Endothelial cell of umbilical vein (primary cell): ENCODE measurements around the gene GNAO1.
"Not testable (repeated sequence)": the region's sequence is repeated elsewhere in the genome, so short reads cannot be mapped to it uniquely, and the experiment has no call there.

ENCODE experiments used
- EZH2 ChIP-seq: IDR thresholded peaks from 2 replicates; pipeline ENCODE4 v1.6.1; 2012; ENCODE audit warnings: borderline replicate concordance, low read depth, mild to moderate bottlenecking, moderate library complexity, low read length, inconsistent platforms; ENCODE audit not compliant: severe bottlenecking
- FOS ChIP-seq: IDR thresholded peaks from 2 replicates; pipeline ENCODE4 v1.6.1; 2011; ENCODE audit warnings: mild to moderate bottlenecking, low read length, moderate library complexity, borderline replicate concordance; ENCODE audit not compliant: insufficient read depth
- JUN ChIP-seq: IDR thresholded peaks from 2 replicates; pipeline ENCODE4 v1.6.1; 2011; ENCODE audit warnings: borderline replicate concordance, low read depth; ENCODE audit not compliant: insufficient read length, insufficient read depth
- POLR2A ChIP-seq: IDR thresholded peaks from 2 replicates; pipeline ENCODE4 v1.6.1; 2012; ENCODE audit warnings: low read depth, mild to moderate bottlenecking, control low read depth, low read length
- POLR2AphosphoS5 ChIP-seq: IDR thresholded peaks from 2 replicates; pipeline ENCODE4 v1.6.1; 2012; ENCODE audit warnings: low read depth, mild to moderate bottlenecking, control low read depth, low read length, moderate library complexity; ENCODE audit not compliant: insufficient read depth
- TF ChIP-seq, protein P1 (sequence below), 2 donors: IDR thresholded peaks; 1 replicate in 1 of 2; 2 replicates in 1 of 2; pipeline ENCODE4 v1.5.1; 2011; ENCODE audit warnings: low read length in 2 of 2, mild to moderate bottlenecking in 2 of 2, moderate library complexity in 2 of 2, control low read depth in 1 of 2, inconsistent platforms in 1 of 2, low read depth in 1 of 2; ENCODE audit not compliant: insufficient read depth in 1 of 2; ENCODE audit errors: extremely low read depth in 1 of 2
- TF ChIP-seq, protein P2 (sequence below): IDR thresholded peaks from 2 replicates; pipeline ENCODE4 v1.6.1; 2011; ENCODE audit not compliant: insufficient read depth, insufficient read length

DNA sequence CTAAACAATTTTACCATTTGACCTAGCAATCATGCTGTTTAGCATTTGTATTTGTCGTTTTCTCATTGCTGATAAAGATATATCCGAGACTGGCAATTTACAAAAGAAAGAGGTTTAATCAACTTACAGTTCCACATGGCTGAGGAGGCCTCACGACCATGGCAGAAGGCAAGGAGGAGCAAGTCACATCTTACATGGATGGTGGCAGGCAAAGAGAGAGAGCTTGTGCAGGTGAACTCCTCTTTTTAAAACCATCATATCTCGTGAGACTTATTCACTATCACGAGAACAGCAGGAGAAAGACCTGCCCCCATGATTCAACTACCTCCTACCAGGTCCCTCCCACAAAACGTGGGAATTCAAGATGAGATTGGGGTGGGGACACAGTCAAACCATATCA is 187.8 kb downstream of the GNAO1 start:
- not testable (repeated sequence) for TF ChIP-seq EZH2, POLR2A, JUN, POLR2AphosphoS5, FOS
- TF ChIP-seq, protein P1, sequence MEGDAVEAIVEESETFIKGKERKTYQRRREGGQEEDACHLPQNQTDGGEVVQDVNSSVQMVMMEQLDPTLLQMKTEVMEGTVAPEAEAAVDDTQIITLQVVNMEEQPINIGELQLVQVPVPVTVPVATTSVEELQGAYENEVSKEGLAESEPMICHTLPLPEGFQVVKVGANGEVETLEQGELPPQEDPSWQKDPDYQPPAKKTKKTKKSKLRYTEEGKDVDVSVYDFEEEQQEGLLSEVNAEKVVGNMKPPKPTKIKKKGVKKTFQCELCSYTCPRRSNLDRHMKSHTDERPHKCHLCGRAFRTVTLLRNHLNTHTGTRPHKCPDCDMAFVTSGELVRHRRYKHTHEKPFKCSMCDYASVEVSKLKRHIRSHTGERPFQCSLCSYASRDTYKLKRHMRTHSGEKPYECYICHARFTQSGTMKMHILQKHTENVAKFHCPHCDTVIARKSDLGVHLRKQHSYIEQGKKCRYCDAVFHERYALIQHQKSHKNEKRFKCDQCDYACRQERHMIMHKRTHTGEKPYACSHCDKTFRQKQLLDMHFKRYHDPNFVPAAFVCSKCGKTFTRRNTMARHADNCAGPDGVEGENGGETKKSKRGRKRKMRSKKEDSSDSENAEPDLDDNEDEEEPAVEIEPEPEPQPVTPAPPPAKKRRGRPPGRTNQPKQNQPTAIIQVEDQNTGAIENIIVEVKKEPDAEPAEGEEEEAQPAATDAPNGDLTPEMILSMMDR (IDR thresholded peaks at IDR 0.05; ENCODE audit: extremely low read depth in 1 of 2, insufficient read depth in 1 of 2, low read depth in 1 of 2, low read length in 2 of 2), result not testable (repeated sequence)
- TF ChIP-seq, protein P2, sequence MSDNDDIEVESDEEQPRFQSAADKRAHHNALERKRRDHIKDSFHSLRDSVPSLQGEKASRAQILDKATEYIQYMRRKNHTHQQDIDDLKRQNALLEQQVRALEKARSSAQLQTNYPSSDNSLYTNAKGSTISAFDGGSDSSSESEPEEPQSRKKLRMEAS, result not testable (repeated sequence)
